Sigmoid colon (tissue), 4 donors: ENCODE data around the gene FBXW5.

Experiments
- EP300 ChIP-seq, 4 donors: sonication (generic); formaldehyde crosslinking; IDR thresholded peaks; one replicate each; pipeline ENCODE4 v1.6.1; 2017; ENCODE audit warnings: antibody characterized with exemption in 4 of 4
- POLR2A ChIP-seq, 2 donors: fragments of 450-650 bp; IDR thresholded peaks; one replicate each; pipeline ENCODE4 v1.6.1; 2016; ENCODE audit warnings: antibody characterized with exemption in 2 of 2, mild to moderate bottlenecking in 2 of 2, moderate library complexity in 2 of 2
- TF ChIP-seq, protein P1 (sequence below), 4 experiments: fragments of 450-650 bp in 3 of 4; fragments of 200-600 bp in 1 of 4; IDR thresholded peaks; one replicate each; pipeline ENCODE4 v1.5.1; 2016 to 2019; ENCODE audit warnings: antibody characterized with exemption in 4 of 4, mild to moderate bottlenecking in 3 of 4, moderate library complexity in 2 of 4

DNA sequence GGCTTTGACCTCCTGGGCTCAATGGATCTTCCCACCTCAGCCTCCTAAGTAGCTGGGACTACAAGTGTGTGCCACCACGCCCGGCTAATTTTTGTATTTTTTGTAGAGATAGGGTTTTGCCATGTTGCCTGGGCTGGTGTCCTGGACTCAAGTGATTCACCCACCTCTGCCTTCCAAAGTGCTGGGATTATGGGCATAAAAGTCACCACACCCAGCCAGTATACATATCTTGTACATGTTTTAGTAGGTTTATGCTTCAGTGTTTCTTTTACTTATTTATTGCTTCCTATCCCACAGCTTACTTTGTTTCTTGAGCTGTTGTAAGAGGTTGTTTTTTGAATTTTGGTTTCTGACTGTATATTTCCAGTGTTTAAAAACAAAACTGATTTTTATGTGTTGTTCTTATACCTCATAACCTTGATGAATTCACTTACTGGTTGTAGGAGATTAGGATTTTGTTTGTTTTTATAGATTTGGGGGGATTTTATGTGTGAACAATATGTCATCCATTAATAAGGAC is 12.9 kb downstream of the FBXW5 start:
- no peak for TF ChIP-seq EP300 (IDR thresholded peaks at IDR 0.05)
- no peak for TF ChIP-seq POLR2A (IDR thresholded peaks at IDR 0.05)
- TF ChIP-seq, protein P1, sequence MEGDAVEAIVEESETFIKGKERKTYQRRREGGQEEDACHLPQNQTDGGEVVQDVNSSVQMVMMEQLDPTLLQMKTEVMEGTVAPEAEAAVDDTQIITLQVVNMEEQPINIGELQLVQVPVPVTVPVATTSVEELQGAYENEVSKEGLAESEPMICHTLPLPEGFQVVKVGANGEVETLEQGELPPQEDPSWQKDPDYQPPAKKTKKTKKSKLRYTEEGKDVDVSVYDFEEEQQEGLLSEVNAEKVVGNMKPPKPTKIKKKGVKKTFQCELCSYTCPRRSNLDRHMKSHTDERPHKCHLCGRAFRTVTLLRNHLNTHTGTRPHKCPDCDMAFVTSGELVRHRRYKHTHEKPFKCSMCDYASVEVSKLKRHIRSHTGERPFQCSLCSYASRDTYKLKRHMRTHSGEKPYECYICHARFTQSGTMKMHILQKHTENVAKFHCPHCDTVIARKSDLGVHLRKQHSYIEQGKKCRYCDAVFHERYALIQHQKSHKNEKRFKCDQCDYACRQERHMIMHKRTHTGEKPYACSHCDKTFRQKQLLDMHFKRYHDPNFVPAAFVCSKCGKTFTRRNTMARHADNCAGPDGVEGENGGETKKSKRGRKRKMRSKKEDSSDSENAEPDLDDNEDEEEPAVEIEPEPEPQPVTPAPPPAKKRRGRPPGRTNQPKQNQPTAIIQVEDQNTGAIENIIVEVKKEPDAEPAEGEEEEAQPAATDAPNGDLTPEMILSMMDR (IDR thresholded peaks at IDR 0.05): no peak
